ENCODE measurements around the gene OR13G1. TPM values are rescaled to one million over a fixed set of nuclear protein-coding genes. Genes with fewer than 3 reads are reported as not detected.

Gene OR13G1
- total RNA-seq, 1 donor from 2014 or later: not detected

DNA sequence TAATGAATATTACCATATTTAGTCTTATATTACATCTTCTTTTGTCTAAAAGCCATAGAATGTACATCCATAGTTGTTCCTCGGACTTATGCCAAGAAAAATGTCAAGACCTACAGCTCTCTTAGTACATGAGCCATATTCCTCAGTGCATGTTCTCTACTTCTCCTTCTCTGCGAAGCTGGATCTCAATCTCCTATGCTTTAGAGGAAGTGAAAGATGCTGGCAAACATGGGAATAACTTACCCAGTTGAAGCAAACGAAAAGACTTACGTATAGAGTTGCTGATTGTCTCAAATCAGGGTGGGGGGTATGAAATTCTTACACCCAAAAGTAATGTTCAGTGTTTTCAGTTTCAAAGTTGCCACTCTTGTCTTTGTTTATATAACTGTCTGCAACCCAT lies 32.7 kb downstream of the OR13G1 start:
- Histone ChIP-seq H3K9me3 (ENCODE audit: insufficient read depth, low read depth, low read length) (no peaks in the 10 kb centered on the region), H3K79me2 (ENCODE audit: insufficient read depth, low read length) (no peaks in the 10 kb centered on the region), H2AFZ (ENCODE audit: low read depth, low read length) (no peak overlapping the region), H3K36me3 (ENCODE audit: insufficient read depth, low read length) (no peaks in the 10 kb centered on the region), H4K20me1 (ENCODE audit: insufficient read depth, low read length) (no peaks in the 10 kb centered on the region), H3K4me2 (ENCODE audit: low read length) (no peak overlapping the region), H3K27ac (ENCODE audit: low read depth, low read length) (no peak overlapping the region), H3K4me1 (ENCODE audit: insufficient read depth, low read length) (no peaks in the 10 kb centered on the region), H3K9ac (ENCODE audit: low read length) (no peak overlapping the region), H3K27me3 (ENCODE audit: insufficient read depth, low read length) (no peaks in the 10 kb centered on the region), H3K4me3 (ENCODE audit: insufficient read depth, low read depth, low read length) (no peak overlapping the region)
- TF ChIP-seq, protein P1, sequence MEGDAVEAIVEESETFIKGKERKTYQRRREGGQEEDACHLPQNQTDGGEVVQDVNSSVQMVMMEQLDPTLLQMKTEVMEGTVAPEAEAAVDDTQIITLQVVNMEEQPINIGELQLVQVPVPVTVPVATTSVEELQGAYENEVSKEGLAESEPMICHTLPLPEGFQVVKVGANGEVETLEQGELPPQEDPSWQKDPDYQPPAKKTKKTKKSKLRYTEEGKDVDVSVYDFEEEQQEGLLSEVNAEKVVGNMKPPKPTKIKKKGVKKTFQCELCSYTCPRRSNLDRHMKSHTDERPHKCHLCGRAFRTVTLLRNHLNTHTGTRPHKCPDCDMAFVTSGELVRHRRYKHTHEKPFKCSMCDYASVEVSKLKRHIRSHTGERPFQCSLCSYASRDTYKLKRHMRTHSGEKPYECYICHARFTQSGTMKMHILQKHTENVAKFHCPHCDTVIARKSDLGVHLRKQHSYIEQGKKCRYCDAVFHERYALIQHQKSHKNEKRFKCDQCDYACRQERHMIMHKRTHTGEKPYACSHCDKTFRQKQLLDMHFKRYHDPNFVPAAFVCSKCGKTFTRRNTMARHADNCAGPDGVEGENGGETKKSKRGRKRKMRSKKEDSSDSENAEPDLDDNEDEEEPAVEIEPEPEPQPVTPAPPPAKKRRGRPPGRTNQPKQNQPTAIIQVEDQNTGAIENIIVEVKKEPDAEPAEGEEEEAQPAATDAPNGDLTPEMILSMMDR (IDR thresholded peaks at IDR 0.05; ENCODE audit: insufficient read depth, low read depth, low read length): no peak
- TF ChIP-seq EZH2 (IDR thresholded peaks at IDR 0.05; ENCODE audit: insufficient read depth, low read length): no peak
- FAIRE-seq (no peak), DNase-seq (ENCODE audit: low read depth) (no peak)
- H3K9me3 Mint-ChIP-seq (ENCODE audit: unreplicated experiment): no peaks in the 10 kb centered on the region
- H3K27ac Mint-ChIP-seq (ENCODE audit: unreplicated experiment): no peak overlapping the region
- no peaks in the 10 kb centered on the region for H3K4me1 Mint-ChIP-seq (ENCODE audit: low read depth, unreplicated experiment)
- H3K27me3 Mint-ChIP-seq (ENCODE audit: low read depth, unreplicated experiment): peaks cover 7% of the 10 kb centered on the region
- H3K36me3 Mint-ChIP-seq (ENCODE audit: low read depth, unreplicated experiment): no peaks in the 10 kb centered on the region
- H3K4me3 Mint-ChIP-seq (ENCODE audit: unreplicated experiment): no peak overlapping the region

DNA sequence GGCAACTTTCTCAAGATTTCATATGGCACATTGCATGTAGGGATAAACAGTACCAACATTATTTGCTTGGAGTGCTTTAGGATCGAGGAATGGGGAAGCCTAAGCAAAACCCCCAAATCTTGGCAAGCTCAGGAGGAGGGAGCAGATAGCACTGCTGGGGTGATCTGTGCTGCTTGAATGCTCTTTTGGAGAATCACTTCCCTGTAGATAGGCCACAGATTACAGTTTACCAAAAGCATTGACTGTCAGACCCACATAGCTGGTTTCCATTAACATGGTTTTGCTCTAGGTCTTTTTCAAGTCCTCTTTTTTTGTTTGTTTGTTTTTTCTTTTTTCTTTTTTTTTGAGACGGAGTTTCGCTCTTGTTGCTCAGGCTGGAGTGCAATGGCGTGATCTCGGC lies 36.8 kb downstream of the OR13G1 start:
- no peaks in the 10 kb centered on the region for H3K9me3 ChIP-seq (ENCODE audit: insufficient read depth, low read depth, low read length)
- Mint-ChIP-seq H3K27ac (ENCODE audit: unreplicated experiment) (no peak overlapping the region), H3K9me3 (ENCODE audit: unreplicated experiment) (peaks cover 4% of the 10 kb centered on the region), H3K4me3 (ENCODE audit: unreplicated experiment) (no peak overlapping the region), H3K4me1 (ENCODE audit: low read depth, unreplicated experiment) (no peaks in the 10 kb centered on the region), H3K36me3 (ENCODE audit: low read depth, unreplicated experiment) (no peaks in the 10 kb centered on the region), H3K27me3 (ENCODE audit: low read depth, unreplicated experiment) (peaks cover 4% of the 10 kb centered on the region)
- no peak overlapping the region for H3K4me3 ChIP-seq (ENCODE audit: insufficient read depth, low read depth, low read length)
- no peak overlapping the region for H3K4me2 ChIP-seq (ENCODE audit: low read length)
- H4K20me1 ChIP-seq (ENCODE audit: insufficient read depth, low read length): no peaks in the 10 kb centered on the region
- TF ChIP-seq, protein P1 (IDR thresholded peaks at IDR 0.05; ENCODE audit: insufficient read depth, low read depth, low read length): no peak
- TF ChIP-seq EZH2 (IDR thresholded peaks at IDR 0.05; ENCODE audit: insufficient read depth, low read length): no peak
- H3K79me2 ChIP-seq (ENCODE audit: insufficient read depth, low read length): no peaks in the 10 kb centered on the region
- DNase-seq (ENCODE audit: low read depth) (no peak), FAIRE-seq (no peak)
- H3K9ac ChIP-seq (ENCODE audit: low read length): no peak overlapping the region
- no peaks in the 10 kb centered on the region for H3K36me3 ChIP-seq (ENCODE audit: insufficient read depth, low read length)
- no peaks in the 10 kb centered on the region for H3K4me1 ChIP-seq (ENCODE audit: insufficient read depth, low read length)
- H2AFZ ChIP-seq (ENCODE audit: low read depth, low read length): no peak overlapping the region
- H3K27me3 ChIP-seq (ENCODE audit: insufficient read depth, low read length): no peaks in the 10 kb centered on the region
- H3K27ac ChIP-seq (ENCODE audit: low read depth, low read length): no peak overlapping the region

DNA sequence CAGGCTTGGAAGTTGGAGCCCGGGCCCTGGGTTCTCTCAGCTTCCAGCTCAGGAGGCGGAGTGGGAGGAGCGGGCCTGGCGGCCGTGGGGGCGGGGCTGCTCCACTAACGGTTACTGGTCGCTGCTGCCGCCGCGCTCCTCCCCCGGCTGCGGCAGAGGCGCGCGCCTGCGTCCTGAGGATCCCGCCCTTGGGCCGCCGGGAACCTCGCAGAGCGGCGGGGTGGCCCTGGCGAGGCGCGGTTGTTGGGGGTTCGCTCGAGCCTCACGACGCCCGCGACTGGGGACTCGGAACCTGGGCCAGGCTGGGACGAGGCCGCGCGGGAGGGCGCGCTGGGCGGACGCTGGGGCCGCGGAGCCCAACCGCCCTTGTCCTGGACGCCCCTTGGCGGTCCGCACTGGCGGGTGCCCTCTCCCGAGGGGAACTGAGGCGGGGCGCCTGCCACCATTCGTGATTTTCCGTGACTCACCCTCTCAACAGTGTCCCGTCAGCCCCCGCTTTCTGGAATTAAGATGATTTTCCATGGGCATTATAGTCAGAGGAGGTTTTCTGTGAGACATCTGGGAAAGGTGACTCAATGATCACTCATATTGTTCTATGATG lies 40.1 kb downstream of the OR13G1 start:
- Mint-ChIP-seq H3K9me3 (ENCODE audit: unreplicated experiment) (peaks cover 9% of the 10 kb centered on the region), H3K4me3 (ENCODE audit: unreplicated experiment) (no peak overlapping the region), H3K27ac (ENCODE audit: unreplicated experiment) (no peak overlapping the region), H3K4me1 (ENCODE audit: low read depth, unreplicated experiment) (no peaks in the 10 kb centered on the region), H3K36me3 (ENCODE audit: low read depth, unreplicated experiment) (no peaks in the 10 kb centered on the region), H3K27me3 (ENCODE audit: low read depth, unreplicated experiment) (peaks cover 7% of the 10 kb centered on the region)
- Histone ChIP-seq H3K9me3 (ENCODE audit: insufficient read depth, low read depth, low read length) (no peaks in the 10 kb centered on the region), H3K4me2 (ENCODE audit: low read length) (peak overlapping the region; percentile 71), H3K9ac (ENCODE audit: low read length) (peak overlapping the region; percentile 71), H3K4me1 (ENCODE audit: insufficient read depth, low read length) (no peaks in the 10 kb centered on the region), H3K36me3 (ENCODE audit: insufficient read depth, low read length) (no peaks in the 10 kb centered on the region), H2AFZ (ENCODE audit: low read depth, low read length) (peak overlapping the region; percentile 50), H3K4me3 (ENCODE audit: insufficient read depth, low read depth, low read length) (peak overlapping the region; percentile 33), H3K79me2 (ENCODE audit: insufficient read depth, low read length) (no peaks in the 10 kb centered on the region), H3K27me3 (ENCODE audit: insufficient read depth, low read length) (no peaks in the 10 kb centered on the region), H3K27ac (ENCODE audit: low read depth, low read length) (peak overlapping the region; percentile 70), H4K20me1 (ENCODE audit: insufficient read depth, low read length) (no peaks in the 10 kb centered on the region)
- TF ChIP-seq, protein P1 (IDR thresholded peaks at IDR 0.05; ENCODE audit: insufficient read depth, low read depth, low read length): no peak
- no peak for TF ChIP-seq EZH2 (IDR thresholded peaks at IDR 0.05; ENCODE audit: insufficient read depth, low read length)
- FAIRE-seq (no peak), DNase-seq (ENCODE audit: low read depth) (peak; percentile 3)

Data from astrocyte (in vitro differentiated cells and primary cell).